Measurements from ENCODE around the gene F10.
A peak's percentile ranks its signal among the peaks of the same experiment; 100 is the strongest.
"Not testable (repeated sequence)": the region's sequence is repeated elsewhere in the genome, so short reads cannot be mapped to it uniquely, and the experiment has no call there.

Gene F10

GRCh38 chr13:113155201-113155600, 32.6 kb downstream of the F10 start:
- DNase-seq: no peak

GRCh38 chr13:113155982-113156655, 33.5 kb downstream of the F10 start:
- DNase-seq: no peak

GRCh38 chr13:113157206-113157928, 34.8 kb downstream of the F10 start:
- no peak for DNase-seq

- no peak for DNase-seq
These were observed 35.5 kb downstream of the F10 start, which contains the start of gene PROZ for GRCh38 chr13:113157929-113158747. Gene PROZ (plus strand): TSS chr13:113158648. CDS start chr13:113158661, 13 bp downstream.

GRCh38 chr13:113158946-113159345, 36.3 kb downstream of the F10 start:
- no peak for DNase-seq

- no peak for DNase-seq
These were observed 37.1 kb downstream of the F10 start for GRCh38 chr13:113159701-113160100.

- no peak for DNase-seq
These were observed 38.4 kb downstream of the F10 start for GRCh38 chr13:113160983-113161382.

- no peak for DNase-seq
These were observed 38.8 kb downstream of the F10 start for GRCh38 chr13:113161433-113161832.

GRCh38 chr13:113161975-113162374, 39.4 kb downstream of the F10 start:
- DNase-seq: not testable (repeated sequence)

GRCh38 chr13:113162783-113163685, 40.4 kb downstream of the F10 start:
- DNase-seq: no peak

GRCh38 chr13:113164492-113164891, 41.9 kb downstream of the F10 start:
- no peak for DNase-seq

GRCh38 chr13:113166266-113166665, 43.7 kb downstream of the F10 start:
- DNase-seq: no peak

- DNase-seq: no peak
These were observed 44.1 kb downstream of the F10 start for GRCh38 chr13:113166681-113167080.

- no peak for DNase-seq
These were observed 44.6 kb downstream of the F10 start for GRCh38 chr13:113167155-113167554.

- DNase-seq: no peak
These were observed 45.0 kb downstream of the F10 start for GRCh38 chr13:113167575-113167974.

- no peak for DNase-seq
These were observed 45.6 kb downstream of the F10 start for GRCh38 chr13:113168211-113168610.

- DNase-seq: no peak
These were observed 47.0 kb downstream of the F10 start for GRCh38 chr13:113169277-113170272.

- peak; percentile 24 to 58 (median 54) for DNase-seq
These were observed 47.9 kb downstream of the F10 start for GRCh38 chr13:113170511-113170910.

- peak in 1 of 4 experiments; percentile 32 for DNase-seq
These were observed 48.9 kb downstream of the F10 start for GRCh38 chr13:113171250-113172125.

- DNase-seq: no peak
These were observed 49.9 kb downstream of the F10 start for GRCh38 chr13:113172419-113172926.

Data from suppressor macrophage (primary cell).